Measurements from ENCODE around the gene GRK6.

DNA sequence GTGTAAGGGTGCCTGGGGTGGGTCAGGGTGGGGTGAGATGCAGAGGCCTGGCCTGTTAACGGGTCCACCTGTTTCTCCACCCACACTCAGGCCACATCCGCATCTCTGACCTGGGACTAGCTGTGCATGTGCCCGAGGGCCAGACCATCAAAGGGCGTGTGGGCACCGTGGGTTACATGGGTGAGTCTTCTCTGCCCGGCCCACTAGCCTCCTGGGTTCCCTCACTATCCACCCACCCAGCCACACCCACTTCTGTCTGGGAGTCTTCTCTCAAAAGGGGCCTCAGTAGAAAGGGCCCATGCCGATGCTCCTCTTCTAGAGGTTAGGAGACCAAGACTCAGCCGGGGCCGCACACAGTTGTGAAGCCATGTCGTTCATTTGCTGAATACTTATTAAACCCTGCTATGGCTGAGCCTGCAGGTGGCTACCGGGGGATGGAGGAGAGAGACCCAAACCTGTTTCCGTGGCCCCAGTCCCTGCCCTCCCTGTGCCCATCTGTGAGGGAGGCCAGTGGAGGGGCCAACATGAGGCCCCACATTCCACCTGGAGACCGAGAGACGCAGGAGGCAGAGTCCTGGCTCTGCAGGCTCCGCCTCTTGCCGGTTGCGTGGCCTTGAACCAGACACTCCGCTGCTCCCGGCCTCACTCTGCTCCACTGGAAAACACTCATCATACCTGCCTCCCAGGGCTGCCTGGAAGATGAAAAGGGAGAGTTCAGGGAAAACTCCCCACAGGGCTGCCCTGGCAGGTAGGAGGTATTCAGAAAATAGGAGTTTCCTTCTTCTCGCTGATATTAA lies 8.7 kb downstream of the GRK6 start:
- TF ChIP-seq CTCF (IDR thresholded peaks at IDR 0.05) (no peak), POLR2A (IDR thresholded peaks at IDR 0.05) (no peak)
